Ascending aorta (tissue), 2 donors: ENCODE measurements around the gene CCDC107. TPM values are rescaled to one million over a fixed set of nuclear protein-coding genes. Genes with fewer than 3 reads are reported as not detected.

Experiments used
- DNase-seq, 2 donors: peaks; one replicate each; pipeline ENCODE4 v3.0.0-alpha.2; 2019; ENCODE audit warnings: low spot score in 2 of 2
- H3K27ac ChIP-seq, 2 donors: fragments of 200-600 bp; sonication (generic); one replicate each; pipeline ENCODE4 v1.5.1; 2016 to 2017; ENCODE audit warnings: mild to moderate bottlenecking in 1 of 2
- H3K27me3 ChIP-seq: fragments of 200-600 bp; sonication (generic); one replicate; pipeline ENCODE4 v1.5.1; 2017
- H3K36me3 ChIP-seq, 2 donors: fragments of 200-600 bp; sonication (generic); one replicate each; pipeline ENCODE4 v1.5.1; 2016
- H3K4me1 ChIP-seq, 2 donors: fragments of 200-600 bp; sonication (generic); one replicate each; pipeline ENCODE4 v1.5.1; 2016 to 2017; ENCODE audit warnings: mild to moderate bottlenecking in 1 of 2
- H3K4me3 ChIP-seq, 2 donors: fragments of 200-600 bp; sonication (generic); one replicate each; pipeline ENCODE4 v1.5.1; 2016 to 2017; ENCODE audit warnings: mild to moderate bottlenecking in 1 of 2
- H3K9me3 ChIP-seq, 2 donors: fragments of 200-600 bp; sonication (generic); one replicate each; pipeline ENCODE4 v1.5.1; 2016
- intact Hi-C: fragments of 100-400 bp; cut with DNase I; formaldehyde crosslinking; loops from one replicate; pipeline ENCODE4 v1.15.1; 2023
- total RNA-seq: library from RNA; depleted of rRNA; stranded (reverse); fragments of >200 nt; gene quantifications from one replicate; pipeline ENCODE4 v1.1.0, GENCODE V29; 2016
- TF ChIP-seq, protein P1 (sequence below), 3 experiments: fragments of 200-600 bp in 2 of 3; fragments of 450-650 bp in 1 of 3; sonication (generic) in 2 of 3; IDR thresholded peaks; one replicate each; pipeline ENCODE4 v1.5.1; 2016 to 2019; ENCODE audit warnings: antibody characterized with exemption in 3 of 3, mild to moderate bottlenecking in 1 of 3, moderate library complexity in 1 of 3

The CCDC107 gene
- total RNA-seq, 1 donor from 2014 or later, result 67.6 TPM

DNA sequence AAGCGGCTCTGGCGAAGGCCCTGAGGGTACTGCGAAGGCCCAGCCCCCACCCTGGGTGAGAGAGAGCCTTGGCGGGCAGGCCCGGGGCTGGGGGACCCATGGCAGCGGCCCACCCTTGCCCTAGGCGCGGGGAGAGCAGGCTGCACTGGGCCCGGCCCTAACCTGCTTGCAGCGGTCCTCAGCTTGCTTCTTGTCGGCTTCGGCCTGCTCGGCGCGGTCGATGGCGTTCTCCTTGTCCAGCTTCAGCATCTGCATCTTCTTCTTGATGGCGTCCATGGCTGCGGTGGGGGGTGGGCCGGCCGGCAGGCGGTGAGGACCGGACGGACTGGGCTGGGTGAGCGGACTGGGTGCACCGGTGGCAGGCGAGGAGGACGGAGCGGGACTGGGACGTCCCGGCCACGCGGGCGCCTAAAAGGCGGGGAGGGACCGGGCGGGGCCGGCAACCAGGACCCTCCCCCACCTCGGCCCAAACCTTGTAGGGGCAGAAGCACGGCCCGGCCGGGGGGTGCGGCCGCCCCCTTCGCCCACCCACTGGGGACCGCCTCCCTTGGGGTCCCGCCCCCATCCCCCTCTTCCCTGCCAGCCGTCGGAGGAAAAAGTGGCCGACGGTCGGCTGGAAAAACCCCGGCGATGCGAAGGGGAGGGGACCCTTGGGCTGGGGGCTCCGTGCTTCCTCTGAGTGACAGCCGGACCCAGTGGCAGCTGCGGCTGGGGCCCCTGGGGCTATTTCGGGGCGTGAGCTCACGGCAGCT lies 31.6 kb downstream of the CCDC107 start, which contains the start of gene TPM2:
TSS of gene TPM2 (minus strand) at position 384 of the 752 bp plus-strand sequence. CDS start at position 276, 108 bp downstream.
- intact Hi-C loops, result loop anchor here (1.0 to 10.0 kb wide), 4 partner anchors 32 to 195 kb away; partner anchors contain the start of genes RUSC2 and TESK1
- H3K9me3 ChIP-seq, result no peaks in the 10 kb centered on the region
- H3K27me3 ChIP-seq, result no peaks in the 10 kb centered on the region
- peaks cover 5 to 28% of the 10 kb centered on the region in 2 donors for H3K4me1 ChIP-seq
- peak within 1 kb of the TSS; percentile 83 to 93 for H3K4me3 ChIP-seq
- H3K36me3 ChIP-seq, result peaks cover 36 to 47% of the 10 kb centered on the region in 2 donors
- TF ChIP-seq, protein P1, sequence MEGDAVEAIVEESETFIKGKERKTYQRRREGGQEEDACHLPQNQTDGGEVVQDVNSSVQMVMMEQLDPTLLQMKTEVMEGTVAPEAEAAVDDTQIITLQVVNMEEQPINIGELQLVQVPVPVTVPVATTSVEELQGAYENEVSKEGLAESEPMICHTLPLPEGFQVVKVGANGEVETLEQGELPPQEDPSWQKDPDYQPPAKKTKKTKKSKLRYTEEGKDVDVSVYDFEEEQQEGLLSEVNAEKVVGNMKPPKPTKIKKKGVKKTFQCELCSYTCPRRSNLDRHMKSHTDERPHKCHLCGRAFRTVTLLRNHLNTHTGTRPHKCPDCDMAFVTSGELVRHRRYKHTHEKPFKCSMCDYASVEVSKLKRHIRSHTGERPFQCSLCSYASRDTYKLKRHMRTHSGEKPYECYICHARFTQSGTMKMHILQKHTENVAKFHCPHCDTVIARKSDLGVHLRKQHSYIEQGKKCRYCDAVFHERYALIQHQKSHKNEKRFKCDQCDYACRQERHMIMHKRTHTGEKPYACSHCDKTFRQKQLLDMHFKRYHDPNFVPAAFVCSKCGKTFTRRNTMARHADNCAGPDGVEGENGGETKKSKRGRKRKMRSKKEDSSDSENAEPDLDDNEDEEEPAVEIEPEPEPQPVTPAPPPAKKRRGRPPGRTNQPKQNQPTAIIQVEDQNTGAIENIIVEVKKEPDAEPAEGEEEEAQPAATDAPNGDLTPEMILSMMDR (IDR thresholded peaks at IDR 0.05), result no peak
- DNase-seq, result peak; percentile 67 to 93
- peak within 1 kb of the TSS; percentile 93 to 97 for H3K27ac ChIP-seq

- intact Hi-C loops, result loop anchor here (1.0 to 10.0 kb wide), 3 partner anchors 33 to 195 kb away; partner anchors contain the start of gene RUSC2
- Histone ChIP-seq H3K4me1 (peaks cover 0 to 25% of the 10 kb centered on the region in 2 donors), H3K36me3 (peaks cover 31 to 42% of the 10 kb centered on the region in 2 donors), H3K4me3 (peak overlapping the region; percentile 83 to 93), H3K27me3 (no peaks in the 10 kb centered on the region), H3K9me3 (no peaks in the 10 kb centered on the region), H3K27ac (peak overlapping the region; percentile 93 to 97)
- TF ChIP-seq, protein P1 (IDR thresholded peaks at IDR 0.05), result no peak
- DNase-seq, result no peak
Measured at GRCh38 chr9:35690294-35690613, 32.2 kb downstream of the CCDC107 start.

DNA sequence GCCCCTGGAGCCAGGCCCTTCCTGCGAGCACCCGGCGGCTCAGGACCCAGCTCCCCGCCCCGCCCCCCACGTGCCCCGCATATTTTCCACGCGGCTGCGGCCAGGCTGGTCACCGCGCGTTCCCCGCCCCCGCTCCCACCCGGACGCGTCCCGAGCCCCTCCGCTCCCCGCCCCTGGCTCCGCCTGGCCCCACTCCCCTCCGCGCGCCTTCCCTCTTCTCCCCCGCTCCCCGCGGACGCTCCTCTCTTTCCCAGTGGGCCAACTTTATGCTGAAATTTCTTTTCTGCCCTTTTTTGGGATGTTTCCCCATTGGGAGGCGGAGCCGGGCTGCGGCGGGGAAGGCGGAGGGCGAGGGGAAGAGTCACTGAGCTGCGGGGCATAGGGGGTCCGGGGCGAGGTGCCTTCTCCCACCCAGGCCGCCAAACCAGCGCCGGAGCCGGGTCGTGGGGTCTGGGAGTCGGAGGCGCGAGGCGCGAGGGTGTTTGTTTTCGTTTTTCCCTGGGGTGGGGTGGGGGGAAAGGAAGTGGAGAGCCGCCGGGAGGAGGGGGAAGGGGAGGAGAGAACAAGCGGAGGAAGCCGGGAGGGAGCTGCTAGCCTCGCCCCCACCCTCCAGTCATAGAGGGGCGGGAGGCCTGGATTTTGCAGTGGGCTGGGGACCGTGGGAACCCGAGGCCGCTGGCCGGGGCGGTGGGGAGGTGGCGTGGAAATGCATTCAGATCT lies 32.7 kb downstream of the CCDC107 start:
- peak; percentile 56 to 94 for DNase-seq
- TF ChIP-seq, protein P1 (IDR thresholded peaks at IDR 0.05), result no peak
- H3K27me3 ChIP-seq, result no peaks in the 10 kb centered on the region
- peak overlapping the region; percentile 93 to 97 for H3K27ac ChIP-seq
- H3K4me3 ChIP-seq, result peak overlapping the region; percentile 83 to 93
- H3K36me3 ChIP-seq, result peaks cover 26 to 37% of the 10 kb centered on the region in 2 donors
- H3K4me1 ChIP-seq, result peaks cover 0 to 27% of the 10 kb centered on the region in 2 donors
- intact Hi-C loops, result loop anchor here (1.0 to 10.0 kb wide), 3 partner anchors 33 to 196 kb away; partner anchors contain the start of gene RUSC2
- no peaks in the 10 kb centered on the region for H3K9me3 ChIP-seq

DNA sequence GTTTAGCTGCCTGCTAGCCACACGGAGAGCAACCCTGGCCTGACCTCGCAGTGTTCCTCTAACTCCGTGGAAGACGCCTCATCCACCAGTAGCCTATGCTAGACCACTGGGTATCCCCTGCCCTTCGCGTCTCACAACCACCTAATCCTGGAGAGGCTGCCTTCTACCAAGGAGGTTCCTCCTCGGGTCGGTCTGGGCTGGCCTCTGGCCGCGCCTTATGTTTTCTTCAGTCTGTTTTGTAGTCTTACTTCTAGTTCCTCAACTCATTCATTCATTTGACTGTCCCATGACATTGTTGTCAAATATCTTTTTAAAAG lies 33.2 kb downstream of the CCDC107 start:
- H3K27me3 ChIP-seq, result no peaks in the 10 kb centered on the region
- H3K4me1 ChIP-seq, result peaks cover 3 to 31% of the 10 kb centered on the region in 2 donors
- peak overlapping the region; percentile 93 to 97 for H3K27ac ChIP-seq
- DNase-seq, result no peak
- TF ChIP-seq, protein P1 (IDR thresholded peaks at IDR 0.05), result no peak
- no peaks in the 10 kb centered on the region for H3K9me3 ChIP-seq
- intact Hi-C loops, result loop anchor here (10.0 kb wide), 1 partner anchor 196 kb away; the partner anchor contains the start of gene RUSC2
- H3K4me3 ChIP-seq, result peak overlapping the region; percentile 83 to 93
- H3K36me3 ChIP-seq, result peaks cover 26 to 37% of the 10 kb centered on the region in 2 donors

GRCh38 chr9:35691757-35692301 lies 33.7 kb downstream of the CCDC107 start:
- TF ChIP-seq, protein P1 (IDR thresholded peaks at IDR 0.05), result no peak
- H3K4me1 ChIP-seq, result peaks cover 3 to 36% of the 10 kb centered on the region in 2 donors
- H3K27me3 ChIP-seq, result no peaks in the 10 kb centered on the region
- H3K4me3 ChIP-seq, result peak overlapping the region; percentile 83 to 93
- peak overlapping the region; percentile 93 to 97 for H3K27ac ChIP-seq
- no peaks in the 10 kb centered on the region for H3K9me3 ChIP-seq
- DNase-seq, result peak in 1 of 2 donors; percentile 85
- H3K36me3 ChIP-seq, result peaks cover 22 to 38% of the 10 kb centered on the region in 2 donors
- intact Hi-C loops, result loop anchor here (10.0 kb wide), 1 partner anchor 197 kb away; the partner anchor contains the start of gene RUSC2
